HUDEP-2 (cell line): ENCODE results near the gene TMPRSS13.

Experiments
- DNase-seq, 76 experiments: peaks; one replicate each; lab custom pipeline; 2025; ENCODE audit not compliant: unreplicated experiment in 76 of 76; lab: John Stamatoyannopoulos, UW

The TMPRSS13 gene

DNA sequence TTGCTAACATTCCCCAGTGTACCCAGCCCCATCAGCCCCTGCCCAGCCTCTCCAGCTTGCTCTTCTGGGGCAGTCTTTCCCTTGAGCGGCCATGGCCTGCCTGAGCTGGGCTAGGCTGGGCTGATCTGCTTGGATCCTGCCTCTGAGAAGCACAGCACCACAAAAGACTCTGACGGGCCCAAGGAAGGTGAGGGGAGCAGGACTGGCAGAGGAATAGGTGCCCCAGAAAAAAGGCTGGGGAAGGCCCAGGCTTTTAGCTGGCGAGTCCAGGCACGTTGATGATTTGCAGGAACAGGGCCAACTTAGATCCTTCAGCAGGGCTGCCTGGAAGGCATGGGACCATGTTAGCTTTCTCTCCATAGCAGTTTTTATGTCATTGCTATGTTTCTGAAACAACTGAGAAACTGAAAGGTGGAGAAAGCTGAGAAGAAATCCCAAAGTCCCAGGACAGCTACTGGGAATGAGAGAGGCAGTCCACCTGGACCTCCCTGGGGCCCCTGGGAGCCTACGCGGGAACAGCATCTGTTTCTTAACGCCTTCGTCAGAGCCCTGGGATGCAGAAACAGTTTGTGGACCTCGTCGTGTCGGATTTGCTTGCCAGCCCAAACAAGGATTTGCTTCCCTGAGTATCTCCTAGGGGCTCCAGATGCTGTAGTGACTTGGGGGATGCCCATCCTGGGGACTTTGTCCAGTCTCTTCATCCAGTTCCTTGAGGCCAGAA, 28.3 kb downstream of the TMPRSS13 start:
- no peak for DNase-seq

DNA sequence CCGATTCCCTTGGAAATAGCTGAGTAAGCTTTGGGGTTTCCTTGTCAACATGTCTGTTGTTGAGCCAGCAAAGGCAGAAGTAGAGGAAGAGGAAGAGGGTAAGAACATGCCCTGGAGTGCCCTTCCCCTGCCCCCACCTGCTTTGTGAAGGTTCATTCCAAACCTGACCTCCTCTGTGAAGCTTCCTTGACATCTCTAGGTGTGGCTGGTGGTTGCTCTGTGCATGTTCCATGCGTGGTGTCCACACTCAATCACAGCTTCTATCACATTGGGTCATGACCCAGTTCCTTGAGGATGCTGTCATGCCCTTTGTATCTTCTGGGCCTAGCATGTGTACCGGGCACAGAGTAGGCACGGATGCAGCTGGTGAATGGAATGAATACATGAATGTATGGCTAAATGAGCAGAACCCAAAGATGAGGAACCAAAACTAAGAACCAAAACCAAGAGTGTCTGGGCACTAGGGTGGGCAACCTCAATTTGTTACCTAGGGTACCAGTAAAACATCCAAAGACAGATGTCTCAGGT, 29.0 kb downstream of the TMPRSS13 start:
- DNase-seq, result no peak

DNA sequence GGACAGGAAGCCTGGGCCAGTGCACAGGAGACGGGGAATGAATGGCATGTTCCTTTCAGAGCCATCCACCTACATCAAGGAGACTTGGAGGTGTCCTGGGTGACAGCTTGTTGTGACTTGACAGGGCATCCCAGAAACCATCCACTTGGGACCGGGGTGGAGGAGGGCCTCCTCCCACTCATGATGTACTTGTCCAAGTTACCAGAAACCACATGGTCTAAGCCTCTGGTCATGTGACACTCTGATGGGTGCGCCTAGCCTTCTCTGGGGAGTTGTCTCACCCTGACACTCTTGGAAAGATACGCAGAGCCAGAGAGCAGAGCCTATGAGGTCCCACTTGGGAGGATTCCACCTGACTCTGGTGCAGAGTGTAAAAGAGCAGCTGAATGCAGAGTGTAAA, 31.1 kb downstream of the TMPRSS13 start:
- DNase-seq, result no peak

DNA sequence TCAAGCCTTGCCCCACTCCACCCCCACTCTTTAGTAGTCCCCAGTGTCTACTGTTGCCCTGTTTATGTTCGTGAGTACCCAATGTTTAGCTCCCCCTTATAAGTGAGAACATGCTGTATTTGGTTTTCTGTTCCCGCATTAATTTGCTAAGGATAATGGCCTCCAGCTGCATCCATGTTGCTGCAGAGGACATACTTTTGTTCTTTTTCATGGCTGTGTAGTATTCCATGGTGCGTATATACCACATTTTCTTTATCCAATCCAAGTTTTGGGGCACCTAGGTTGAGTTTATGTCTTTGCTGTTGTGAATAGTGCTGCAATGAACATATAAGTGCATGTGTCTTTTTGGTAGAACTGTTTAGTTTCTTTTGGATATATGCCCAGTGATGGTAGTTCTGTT, 36.6 kb downstream of the TMPRSS13 start:
- no peak for DNase-seq

DNA sequence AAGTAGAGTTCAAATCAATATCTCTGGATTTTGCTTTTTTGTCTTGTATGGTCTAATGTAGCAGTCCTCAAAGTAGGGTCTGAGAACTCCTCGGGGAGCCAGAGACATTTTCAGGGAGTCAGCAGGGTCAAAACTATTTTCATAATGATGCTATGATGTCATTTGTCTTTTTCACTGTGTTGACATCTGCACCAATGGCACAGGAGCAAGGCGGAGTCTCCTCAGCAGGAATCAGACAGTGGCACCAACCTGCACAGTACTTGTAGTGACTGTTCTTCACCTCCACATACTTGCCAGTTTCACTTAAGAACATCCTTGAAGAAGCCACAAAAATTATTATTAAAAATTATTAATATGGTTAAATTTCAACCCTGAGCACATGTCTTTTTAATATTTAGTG, 37.8 kb downstream of the TMPRSS13 start:
- DNase-seq, result no peak

DNA sequence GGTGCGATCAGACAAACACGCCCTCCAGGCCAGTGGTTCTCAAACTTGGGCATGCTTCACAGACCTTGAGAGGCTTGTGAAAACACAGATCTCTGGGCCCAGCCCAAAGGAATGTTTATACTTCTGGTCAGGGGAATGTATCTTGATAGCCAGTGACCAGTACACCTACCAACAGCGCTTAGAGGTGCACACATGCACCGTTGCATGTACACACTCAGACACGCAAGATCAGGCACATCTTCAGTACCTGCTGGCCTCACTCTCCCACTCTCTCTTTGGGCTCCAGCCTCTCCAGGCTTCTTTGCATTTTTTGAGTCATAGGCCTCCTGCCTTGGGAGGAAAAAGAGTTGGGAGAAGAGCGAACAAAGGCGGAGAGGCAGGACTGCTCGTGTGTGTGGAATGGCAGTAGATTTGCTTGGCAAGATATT, 41.0 kb downstream of the TMPRSS13 start:
- DNase-seq, result no peak

DNA sequence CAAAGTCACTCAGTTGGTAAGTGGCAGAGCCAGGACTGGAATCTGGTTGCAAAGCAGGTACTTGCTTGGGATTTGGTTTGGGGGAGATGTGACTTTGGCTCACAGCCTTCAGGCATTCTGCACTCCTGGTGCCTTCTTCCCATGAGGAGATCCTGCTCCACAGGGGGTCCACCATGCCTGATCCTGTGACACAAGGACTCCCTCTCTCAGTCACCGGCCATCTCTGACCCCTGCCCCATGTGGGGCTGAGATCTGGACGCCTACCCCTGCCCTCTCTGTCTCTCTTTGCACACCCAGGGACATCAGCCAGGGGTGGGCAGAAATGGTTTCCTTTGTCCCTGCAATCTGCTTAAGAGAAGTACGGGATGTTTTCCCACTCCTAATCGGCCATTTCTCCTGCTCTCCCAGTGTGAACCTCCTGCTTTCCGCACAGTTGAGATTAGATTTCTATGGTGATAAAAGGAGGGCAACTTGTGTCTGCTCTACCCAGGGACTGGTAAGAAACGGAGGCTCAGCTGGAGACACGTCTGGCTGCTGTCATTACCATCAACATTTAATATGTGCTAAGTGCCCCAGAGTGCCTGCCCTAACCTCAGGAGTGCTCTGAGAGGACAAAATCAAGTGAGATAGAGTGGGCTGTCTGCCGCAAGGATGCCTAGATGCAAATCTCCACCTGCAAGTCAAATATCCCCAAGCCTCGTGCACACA, 41.6 kb downstream of the TMPRSS13 start:
- no peak for DNase-seq

DNA sequence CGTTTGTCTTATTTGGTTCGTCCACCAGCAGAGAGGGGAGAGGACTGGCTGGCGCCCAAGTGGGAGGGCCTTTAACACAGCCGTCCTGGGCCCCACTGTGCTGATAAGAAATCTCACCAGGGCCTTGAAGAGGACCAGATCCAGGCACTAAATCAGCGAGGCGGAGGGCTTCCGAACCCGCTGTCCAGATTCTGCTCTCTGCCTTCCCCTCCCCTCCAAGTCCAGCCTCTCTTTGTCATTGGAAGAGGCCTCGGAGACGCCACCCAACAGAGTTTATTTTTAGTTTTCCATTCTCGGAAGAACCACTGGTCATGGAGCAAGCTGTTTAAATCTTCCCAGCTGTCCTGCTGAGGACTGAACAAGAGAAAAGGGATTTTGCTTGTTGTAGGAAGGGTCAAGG, 43.4 kb downstream of the TMPRSS13 start:
- no peak for DNase-seq

DNA sequence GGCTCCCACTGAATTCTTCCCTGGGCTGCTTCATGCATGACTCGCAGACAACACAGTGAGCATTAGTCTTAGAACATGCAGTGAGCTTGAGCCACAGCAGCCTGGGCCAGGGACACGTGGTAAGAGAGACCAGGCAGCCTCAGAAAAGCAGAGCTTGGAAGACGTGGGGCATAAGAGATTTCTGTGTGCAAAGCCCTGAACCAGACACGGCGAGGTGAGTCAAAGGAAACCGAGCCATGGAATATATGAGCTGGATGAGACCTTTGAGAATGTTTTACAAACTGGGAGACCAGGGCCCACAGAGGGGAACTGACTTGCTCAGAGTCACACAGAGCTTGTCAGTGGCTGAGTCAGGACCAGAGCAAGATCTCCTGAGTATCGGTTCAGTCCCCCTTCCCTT, 44.2 kb downstream of the TMPRSS13 start:
- DNase-seq, result no peak

DNA sequence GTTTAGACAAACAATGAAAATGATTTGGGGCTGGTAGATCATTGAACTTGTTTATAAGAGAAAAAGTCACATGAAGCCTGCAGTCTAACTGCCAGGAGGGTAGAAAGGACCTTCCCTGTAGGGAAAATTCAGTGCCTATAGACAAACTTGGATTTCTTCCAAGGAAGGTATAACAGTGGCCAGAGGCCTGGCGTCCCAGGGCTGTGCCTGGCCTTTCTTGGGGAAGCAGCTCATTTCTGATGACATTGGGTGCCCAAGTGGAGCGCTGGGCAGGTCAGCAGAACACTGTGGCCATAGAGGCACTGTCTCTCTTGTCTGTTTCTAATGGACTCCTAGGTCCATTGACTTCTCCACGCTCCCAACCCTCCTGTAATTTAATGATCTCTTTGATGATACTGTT, 46.1 kb downstream of the TMPRSS13 start:
- DNase-seq, result no peak

DNA sequence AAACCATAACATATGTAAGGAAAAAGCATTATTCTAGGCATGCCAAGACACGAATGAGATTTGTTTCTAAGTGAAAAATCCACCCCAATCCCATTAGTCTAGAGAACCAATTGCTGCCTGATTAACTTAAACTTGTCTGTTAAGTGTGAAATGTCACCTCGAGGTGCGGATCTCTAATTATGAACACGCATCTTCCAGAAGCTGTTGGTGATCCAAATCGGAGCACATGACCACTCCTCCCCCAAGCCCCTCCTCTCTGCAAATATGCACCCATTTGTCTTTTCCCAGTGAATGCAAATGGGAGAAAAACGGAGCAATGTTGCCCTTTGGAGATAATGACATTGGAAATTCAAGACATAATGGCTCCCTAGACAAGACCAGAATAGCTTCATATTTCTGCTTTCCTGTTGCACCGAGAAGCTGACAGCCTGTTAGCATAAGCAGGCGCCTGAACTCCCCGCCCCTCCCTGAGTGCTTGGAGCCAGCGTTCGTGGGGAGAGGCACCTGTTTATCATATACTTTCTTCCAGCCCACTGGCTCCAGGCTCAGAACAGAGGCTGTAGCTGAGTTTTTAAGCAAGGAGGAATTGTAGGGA, 46.8 kb downstream of the TMPRSS13 start:
- no peak for DNase-seq

DNA sequence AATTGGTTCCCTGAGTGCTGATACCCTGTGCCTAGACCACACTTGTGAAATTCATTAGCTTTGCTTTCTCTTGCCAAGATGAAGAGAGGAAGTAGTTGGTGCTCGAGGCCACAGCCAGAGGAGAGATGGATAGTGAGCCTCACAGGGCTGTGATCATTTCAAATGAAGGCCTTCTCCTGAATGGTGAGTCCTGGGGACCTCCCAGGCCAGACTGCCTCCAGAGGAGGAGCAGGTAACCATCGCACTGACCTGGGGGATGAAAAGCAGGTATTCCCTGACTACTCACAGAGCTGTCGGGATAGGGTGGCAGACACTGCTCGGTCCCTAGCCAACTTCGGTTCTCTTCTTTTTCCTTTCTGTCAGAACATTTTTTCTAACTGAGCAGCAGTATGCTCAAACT, 48.0 kb downstream of the TMPRSS13 start:
- DNase-seq, result no peak

DNA sequence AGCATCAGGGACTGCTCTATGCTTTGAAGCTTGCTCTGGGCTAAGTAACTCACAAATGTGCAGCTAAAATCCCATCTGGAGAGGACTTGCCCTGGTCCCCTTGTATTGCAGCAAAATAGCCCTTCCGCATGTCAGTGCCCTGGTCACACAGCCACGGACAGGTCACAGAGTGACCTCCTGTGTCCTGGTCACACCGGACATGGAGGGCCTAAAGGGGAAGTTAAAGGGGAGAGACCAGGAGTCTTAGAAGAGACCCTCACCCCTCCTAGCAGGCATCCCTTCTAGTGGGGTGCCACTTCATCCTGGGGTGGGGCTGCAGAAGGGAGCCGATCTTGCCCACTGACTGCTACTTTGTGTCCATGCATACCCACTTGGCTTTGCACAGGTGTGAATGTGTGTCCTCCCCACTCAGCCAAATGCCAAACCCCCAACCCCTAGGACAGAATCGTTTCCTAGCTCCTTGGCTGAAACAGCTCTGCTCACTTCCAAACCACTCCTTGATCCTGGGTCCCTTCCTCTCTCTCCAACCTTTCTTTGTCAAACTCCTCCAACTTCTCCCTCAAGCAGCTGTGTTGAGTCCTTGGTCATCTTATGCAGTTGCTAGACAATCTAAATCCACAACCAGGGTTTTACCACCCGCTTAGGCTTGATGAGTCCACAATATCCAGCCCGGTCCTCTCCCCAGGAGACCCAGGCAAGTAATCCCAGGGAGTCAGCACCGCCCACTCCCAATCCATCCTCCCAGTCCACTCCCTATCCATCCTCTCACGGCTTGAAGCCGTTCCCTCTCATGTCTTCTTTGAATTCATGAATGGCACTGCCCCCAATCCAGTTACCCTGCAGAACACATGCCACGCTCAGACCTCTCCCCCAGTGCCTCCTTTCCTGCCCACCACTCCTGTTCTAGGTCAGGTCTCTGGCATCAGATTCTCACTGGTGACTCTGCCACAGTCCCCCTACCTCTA, 49.4 kb downstream of the TMPRSS13 start:
- no peak for DNase-seq

DNA sequence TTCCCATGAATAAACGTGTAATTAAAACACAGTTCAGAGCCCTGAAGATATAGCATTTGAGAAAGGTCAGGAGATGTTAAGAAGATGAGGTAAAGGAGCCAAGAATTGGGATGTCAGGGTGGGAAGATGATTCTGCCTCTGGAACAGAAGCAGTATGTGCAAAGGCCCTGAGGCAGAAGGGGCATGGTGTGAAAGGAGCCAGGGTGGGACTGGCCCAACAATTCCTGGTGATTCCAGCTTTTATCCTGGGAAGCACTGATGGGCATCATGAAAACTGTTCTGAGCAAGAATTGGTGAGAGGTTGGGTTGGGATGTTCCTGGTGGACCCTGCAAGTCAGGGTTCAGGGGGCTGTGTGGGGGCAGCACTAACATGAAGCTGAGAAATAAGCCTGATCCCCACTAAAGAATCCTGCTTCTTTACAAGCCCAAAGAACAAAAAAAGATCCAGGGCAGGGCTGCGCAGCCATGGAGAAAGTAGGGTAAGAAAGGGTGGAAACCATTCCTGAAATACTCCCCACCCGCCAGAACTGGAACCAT, 50.2 kb downstream of the TMPRSS13 start:
- no peak for DNase-seq

DNA sequence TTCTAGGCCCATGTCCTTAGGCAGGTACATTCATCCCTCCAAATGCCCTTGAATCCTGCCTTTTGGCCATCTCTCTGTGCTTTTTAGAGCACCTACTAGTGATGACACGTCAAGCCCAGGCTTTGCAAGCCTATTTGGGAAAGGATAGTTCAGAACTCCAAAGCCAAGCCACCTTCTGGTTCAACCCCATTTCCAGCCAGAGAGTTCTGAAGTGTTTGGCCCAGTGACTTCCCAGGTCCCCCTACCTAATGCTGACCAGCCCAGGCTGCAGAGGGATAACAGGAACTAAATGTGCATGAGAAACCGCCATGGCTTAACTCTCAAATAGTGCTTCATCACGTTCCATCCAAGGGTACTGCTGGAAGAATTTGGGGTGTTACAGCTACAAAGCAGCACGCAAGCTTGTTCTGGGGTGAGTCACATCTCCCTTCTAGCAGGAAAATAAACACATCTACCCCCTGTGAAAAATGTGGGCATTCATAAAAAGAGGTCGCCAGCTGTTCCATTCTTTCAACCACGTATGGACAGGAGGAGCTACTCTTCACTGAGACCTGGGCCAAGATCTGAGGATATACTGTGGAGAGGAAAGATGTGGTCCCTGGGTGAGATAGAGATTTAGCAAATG, 50.8 kb downstream of the TMPRSS13 start:
- no peak for DNase-seq

DNA sequence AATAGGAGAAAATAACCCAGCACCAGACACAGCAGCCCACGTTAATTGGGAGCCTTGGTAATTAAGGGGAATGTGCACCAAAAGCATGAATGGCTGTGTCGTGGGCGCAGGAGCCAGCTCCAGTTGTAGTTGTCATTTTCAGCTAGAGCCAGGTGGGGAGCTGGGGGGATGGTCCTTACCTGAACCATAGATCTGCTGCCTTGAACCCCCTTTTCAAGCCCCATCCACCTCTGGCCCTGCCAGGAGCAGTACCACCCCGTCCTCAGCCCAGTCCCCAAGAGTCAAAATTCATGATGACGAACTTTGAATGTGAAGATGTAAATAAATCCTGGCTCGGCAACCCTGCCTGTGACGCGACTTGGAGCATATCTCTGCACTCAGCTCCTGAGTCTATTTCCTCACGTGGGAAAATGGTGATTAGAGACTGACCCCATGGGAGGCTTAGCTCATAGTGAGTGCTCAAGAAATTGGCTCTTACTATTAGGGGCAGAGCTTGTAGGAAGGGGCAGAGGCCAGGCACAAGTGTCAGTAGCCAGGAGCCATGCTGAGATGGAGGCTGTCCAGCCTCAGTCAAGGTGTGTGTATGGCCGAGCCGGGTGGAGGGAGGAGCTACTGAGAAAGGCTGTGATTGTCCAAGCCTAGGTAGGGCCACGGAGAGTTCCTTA, 52.0 kb downstream of the TMPRSS13 start:
- DNase-seq, result no peak

DNA sequence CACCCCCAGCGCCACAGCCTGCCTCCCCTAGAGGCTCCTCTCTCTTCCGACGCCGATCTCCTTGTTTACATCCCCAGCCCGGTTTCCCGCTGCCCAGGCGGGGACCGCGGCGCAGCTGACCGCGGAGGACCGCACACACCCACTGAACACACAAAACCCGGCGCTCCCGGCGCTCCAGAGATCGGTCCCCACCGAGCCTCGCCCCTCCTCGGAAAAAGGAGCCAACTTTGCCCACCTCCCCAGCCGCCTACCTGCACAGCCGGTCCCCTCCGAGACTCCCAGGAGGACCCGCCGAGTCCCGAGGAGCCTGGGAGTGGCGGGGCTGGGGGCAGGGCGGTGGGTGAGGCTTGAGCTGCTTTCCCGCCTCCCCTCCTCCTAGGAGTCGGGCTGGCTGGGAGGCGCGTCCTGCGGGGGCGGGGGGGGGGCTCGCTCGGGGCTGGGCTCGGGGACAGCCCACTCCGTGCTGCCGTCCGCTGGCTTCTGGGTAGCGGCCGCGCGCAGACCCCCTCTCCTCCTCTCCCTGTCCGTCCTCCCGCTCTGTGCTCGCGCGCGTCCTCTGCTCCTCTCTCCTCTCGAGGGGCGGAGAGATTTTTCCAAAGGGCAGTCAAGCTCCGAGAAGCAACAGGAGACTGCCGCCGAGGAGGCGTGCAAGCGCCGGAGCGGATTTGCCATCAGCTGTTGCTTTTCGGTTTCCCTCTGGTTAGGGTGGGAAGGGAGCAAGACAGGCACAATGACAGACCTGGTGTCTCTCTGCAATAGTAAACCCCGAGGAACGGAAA, 52.7 kb downstream of the TMPRSS13 start, which contains the start of gene FXYD6:
Gene FXYD6 (minus strand): TSS at position 318 of the 779 bp plus-strand sequence. CDS start 33,882 bp downstream, outside the sequence.
- no peak for DNase-seq

DNA sequence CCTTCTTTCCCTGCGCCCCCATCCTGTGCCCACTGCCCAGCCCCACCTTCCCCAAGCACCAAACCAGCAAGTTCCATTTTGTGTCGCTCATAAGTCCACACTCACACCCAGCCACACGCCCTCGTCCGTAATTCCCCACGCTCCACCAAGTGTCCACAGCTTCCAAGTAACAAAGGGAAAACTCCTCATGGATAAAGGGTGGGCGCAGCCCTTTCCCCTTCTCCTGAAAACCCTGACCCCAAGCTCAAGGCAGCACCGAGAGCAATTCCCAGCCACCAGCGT, 53.2 kb downstream of the TMPRSS13 start:
- no peak for DNase-seq
